GM18526 (cell line): ENCODE measurements around the gene HNRNPCL2.
"Not testable (repeated sequence)": the region's sequence is repeated elsewhere in the genome, so short reads cannot be mapped to it uniquely, and the experiment has no call there.

ENCODE experiments used
- POLR2A ChIP-seq: IDR thresholded peaks from 3 replicates; pipeline ENCODE4 v1.6.1; 2011; ENCODE audit not compliant: insufficient read length; ENCODE audit errors: extremely low read depth

Gene HNRNPCL2

GRCh38 chr1:13116754-13117153 lies at the start of gene HNRNPCL2:
Gene HNRNPCL2 (minus strand): TSS chr1:13116854. CDS start chr1:13116400, 454 bp downstream.
- TF ChIP-seq POLR2A: not testable (repeated sequence)

GRCh38 chr1:13165531-13165930 lies 48.9 kb upstream of the HNRNPCL2 start, which contains the start of gene HNRNPCL4:
Gene HNRNPCL4 (minus strand): TSS chr1:13165631. CDS start chr1:13165467, 164 bp downstream.
- TF ChIP-seq POLR2A: not testable (repeated sequence)

GRCh38 chr1:13155909-13156308 lies 39.3 kb upstream of the HNRNPCL2 start, which contains the start of gene PRAMEF26:
Gene PRAMEF26 (minus strand): TSS chr1:13156009. CDS start chr1:13153095, 2,914 bp downstream.
- TF ChIP-seq POLR2A: not testable (repeated sequence)

- TF ChIP-seq POLR2A: not testable (repeated sequence)
These were observed 46.2 kb downstream of the HNRNPCL2 start, which contains the start of gene PRAMEF25 for GRCh38 chr1:13070474-13070873. Gene PRAMEF25 (plus strand): TSS chr1:13070774. CDS start chr1:13073694, 2,920 bp downstream.
